Measurements from ENCODE around the gene PDS5A.
"Not testable (repeated sequence)": the region's sequence is repeated elsewhere in the genome, so short reads cannot be mapped to it uniquely, and the experiment has no call there.

Gene PDS5A

DNA sequence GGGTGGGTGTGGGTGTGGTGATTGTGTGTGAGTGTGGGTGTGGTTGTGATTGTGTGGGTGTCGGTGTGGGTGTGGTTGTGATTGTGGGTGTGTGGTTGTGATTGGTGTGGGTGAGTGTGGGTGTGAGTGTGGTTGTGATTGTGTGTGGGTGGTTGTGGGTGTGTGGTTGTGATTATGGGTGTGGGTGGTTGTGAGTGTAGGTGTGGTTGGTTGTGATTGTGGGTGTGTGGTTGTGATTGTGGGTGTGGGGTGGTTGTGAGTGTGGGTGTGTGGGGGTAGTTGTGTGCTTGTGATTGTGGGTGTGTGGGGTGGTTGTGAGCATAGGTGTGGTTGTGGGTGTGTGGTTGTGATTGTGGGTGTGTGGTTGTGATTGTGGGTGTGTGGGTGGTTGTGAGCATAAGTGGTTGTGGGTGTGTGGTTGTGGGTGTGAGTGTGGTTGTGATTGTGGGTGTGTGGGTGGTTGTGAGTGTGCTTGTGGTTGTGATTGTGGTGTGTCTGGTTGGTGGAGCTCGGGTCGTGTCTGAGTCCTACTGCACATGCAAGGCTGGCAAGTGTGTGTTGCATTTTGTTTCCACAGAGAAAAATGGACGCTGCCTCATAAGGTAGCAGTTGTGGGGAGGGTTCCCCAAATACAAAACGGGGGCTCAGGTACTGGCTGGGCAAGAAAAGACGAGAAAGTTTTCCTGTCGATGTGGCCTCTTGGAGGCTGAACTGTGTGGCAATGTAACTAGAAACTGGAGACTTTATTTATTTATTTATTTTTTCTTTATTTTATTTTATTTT is 163.1 kb downstream of the PDS5A start:
- TF ChIP-seq, protein P1, sequence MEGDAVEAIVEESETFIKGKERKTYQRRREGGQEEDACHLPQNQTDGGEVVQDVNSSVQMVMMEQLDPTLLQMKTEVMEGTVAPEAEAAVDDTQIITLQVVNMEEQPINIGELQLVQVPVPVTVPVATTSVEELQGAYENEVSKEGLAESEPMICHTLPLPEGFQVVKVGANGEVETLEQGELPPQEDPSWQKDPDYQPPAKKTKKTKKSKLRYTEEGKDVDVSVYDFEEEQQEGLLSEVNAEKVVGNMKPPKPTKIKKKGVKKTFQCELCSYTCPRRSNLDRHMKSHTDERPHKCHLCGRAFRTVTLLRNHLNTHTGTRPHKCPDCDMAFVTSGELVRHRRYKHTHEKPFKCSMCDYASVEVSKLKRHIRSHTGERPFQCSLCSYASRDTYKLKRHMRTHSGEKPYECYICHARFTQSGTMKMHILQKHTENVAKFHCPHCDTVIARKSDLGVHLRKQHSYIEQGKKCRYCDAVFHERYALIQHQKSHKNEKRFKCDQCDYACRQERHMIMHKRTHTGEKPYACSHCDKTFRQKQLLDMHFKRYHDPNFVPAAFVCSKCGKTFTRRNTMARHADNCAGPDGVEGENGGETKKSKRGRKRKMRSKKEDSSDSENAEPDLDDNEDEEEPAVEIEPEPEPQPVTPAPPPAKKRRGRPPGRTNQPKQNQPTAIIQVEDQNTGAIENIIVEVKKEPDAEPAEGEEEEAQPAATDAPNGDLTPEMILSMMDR (conservative IDR thresholded peaks at IDR 0.05; ENCODE audit: low read length), result no peak
- DNase-seq (ENCODE audit: low read depth), result peak; percentile 25
- no peak overlapping the region for H3K4me3 ChIP-seq (ENCODE audit: low read length)

DNA sequence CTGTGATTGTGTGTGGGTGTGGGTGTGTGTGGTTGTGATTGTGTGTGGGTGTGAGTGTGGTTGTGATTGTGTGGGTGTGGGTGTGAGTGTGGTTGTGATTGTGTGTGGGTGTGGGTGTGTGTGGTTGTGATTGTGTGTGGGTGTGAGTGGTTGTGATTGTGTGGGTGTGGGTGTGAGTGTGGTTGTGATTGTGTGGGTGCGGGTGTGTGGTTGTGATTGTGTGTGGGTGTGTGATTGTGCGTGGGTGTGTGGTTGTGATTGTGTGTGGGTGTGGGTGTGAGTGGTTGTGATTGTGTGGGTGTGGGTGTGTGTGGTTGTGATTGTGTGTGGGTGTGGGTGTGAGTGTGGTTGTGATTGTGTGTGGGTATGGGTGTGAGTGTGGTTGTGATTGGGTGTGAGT is 163.9 kb downstream of the PDS5A start:
- not testable (repeated sequence) for DNase-seq (ENCODE audit: low read depth); H3K4me3 ChIP-seq (ENCODE audit: low read length)

- not testable (repeated sequence) for DNase-seq (ENCODE audit: low read depth)
Observed at GRCh38 chr4:39813033-39813432, 164.7 kb downstream of the PDS5A start.

GRCh38 chr4:39812500-39812899 is 165.2 kb downstream of the PDS5A start:
- TF ChIP-seq, protein P1 (conservative IDR thresholded peaks at IDR 0.05; ENCODE audit: low read length), result no peak
- no peak for DNase-seq (ENCODE audit: low read depth)
- H3K4me3 ChIP-seq (ENCODE audit: low read length), result no peak overlapping the region

More at GRCh38 chr4:39813033-39813432, 164.7 kb downstream of the PDS5A start:
- H3K4me3 ChIP-seq (ENCODE audit: low read length), result not testable (repeated sequence)

DNA sequence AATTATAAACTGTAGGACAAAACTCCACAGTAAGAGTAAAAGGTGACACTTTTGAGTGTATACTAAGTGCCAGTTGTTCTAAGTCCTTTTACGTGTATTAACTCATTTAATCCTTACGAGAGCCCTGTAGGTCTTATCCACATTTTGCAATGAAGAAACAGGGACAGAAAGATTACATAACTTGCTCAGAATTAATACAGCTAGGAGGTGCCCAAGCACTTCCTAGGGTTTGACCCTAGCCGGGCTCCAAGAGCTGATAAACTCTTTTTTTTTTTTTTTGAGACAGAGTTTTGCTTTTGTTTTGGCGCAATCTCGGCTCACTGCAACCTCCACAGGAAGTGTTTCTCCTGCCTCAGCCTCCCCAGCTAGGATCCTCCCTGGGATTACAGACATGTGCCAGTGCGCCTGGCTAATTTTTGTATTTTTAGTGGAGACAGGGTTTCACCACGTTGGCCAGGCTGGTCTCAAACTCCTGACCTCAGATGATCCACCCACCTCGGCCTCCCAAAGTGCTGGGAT is 169.4 kb downstream of the PDS5A start:
- H3K4me3 ChIP-seq (ENCODE audit: low read length), result no peak overlapping the region
- DNase-seq (ENCODE audit: low read depth), result no peak
- TF ChIP-seq, protein P1 (conservative IDR thresholded peaks at IDR 0.05; ENCODE audit: low read length), result no peak

DNA sequence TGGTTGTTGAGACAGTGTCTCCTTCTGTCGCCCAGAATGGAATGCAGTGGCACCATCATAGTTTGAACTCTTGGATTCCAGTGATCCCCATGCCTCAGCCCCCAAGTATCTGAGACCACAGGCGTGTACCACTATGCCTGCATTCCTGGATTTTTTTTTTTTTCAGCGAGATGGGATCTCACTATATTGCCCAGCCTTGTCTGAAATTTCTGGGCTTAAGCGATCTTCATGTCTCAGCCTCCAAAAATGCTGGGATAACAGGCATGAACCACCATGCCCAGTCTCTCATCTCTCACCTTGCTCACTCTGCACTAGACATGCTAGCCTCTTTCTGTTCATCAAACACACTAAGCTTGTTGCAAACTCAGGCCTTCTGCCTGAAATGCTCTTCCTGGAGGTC is 175.7 kb downstream of the PDS5A start:
- H3K4me3 ChIP-seq (ENCODE audit: low read length), result no peak overlapping the region
- TF ChIP-seq, protein P1 (conservative IDR thresholded peaks at IDR 0.05; ENCODE audit: low read length), result no peak
- DNase-seq (ENCODE audit: low read depth), result no peak

DNA sequence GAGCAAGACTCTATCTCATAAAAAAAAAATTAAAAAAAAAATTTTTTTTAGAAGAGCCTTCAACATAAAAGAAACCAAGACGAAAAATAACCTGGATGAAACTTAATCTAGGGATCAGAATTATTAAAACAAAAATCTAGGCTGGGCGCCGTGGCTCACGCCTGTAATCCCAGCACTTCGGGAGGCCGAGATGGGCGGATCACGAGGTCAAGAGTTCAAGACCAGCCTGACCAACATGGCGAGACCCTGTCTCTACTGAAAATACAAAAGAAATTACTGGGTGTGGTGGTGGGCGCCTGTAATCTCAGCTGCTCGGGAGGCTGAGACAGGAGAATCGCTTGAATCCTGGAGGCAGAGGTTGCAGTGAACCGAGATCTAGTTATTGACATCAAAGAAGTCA is 184.7 kb downstream of the PDS5A start:
- DNase-seq (ENCODE audit: low read depth); H3K4me3 ChIP-seq (ENCODE audit: low read length): not testable (repeated sequence)

DNA sequence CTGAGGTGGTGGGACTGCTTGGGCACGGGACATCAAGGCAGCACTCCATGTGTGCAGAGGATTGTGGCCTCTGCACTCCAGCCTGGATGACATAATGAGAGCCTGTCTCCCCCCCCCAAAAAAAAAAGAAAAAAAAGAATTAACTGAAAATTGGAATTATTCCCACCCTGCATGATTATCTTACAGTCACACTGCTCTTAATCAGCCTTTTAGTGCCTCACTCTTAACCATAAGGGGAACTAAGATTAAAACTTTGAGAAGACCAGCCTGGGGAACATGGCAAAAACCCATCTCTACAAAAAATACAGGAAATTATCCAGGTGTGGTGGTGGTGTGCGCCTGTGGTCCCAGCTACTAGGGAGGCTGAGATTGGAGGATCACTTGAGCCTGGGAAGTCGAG is 185.2 kb downstream of the PDS5A start:
- TF ChIP-seq, protein P1 (conservative IDR thresholded peaks at IDR 0.05; ENCODE audit: low read length), result no peak
- H3K4me3 ChIP-seq (ENCODE audit: low read length), result no peak overlapping the region
- no peak for DNase-seq (ENCODE audit: low read depth)
